Right ventricle myocardium inferior (tissue), 1 donor: ENCODE results near the gene TRIM72. TPM values are rescaled to one million over a fixed set of nuclear protein-coding genes. Genes with fewer than 3 reads are reported as not detected.
A peak's percentile ranks its signal among the peaks of the same experiment; 100 is the strongest.
"Not testable (repeated sequence)": the region's sequence is repeated elsewhere in the genome, so short reads cannot be mapped to it uniquely, and the experiment has no call there.

ENCODE experiments used
- ATAC-seq: fragments of 200-7000 bp; cut with Tn5 transposase; one replicate; pipeline ENCODE4 v1.9.1; 2020; ENCODE audit warnings: mild to moderate bottlenecking, moderate library complexity
- DNase-seq: peaks from one replicate; pipeline ENCODE4 v3.0.0; 2021; ENCODE audit errors: missing footprints
- intact Hi-C: fragments of 100-400 bp; cut with DNase I; formaldehyde crosslinking; loops from one replicate; pipeline ENCODE4 v1.11.0; 2022
- total RNA-seq: library from RNA; stranded (reverse); fragmentation: NEBNext Ultra II Directional; extraction: Animal tissue kit (Norgen Biotek cat#: 25700); gene quantifications from one replicate; pipeline ENCODE4 v1.2.1, GENCODE V29; 2021
- donor health status: DM: no; HTN: yes; CAD: no; lungs with severe emphysema.

Gene TRIM72
- total RNA-seq, 1 donor from 2014 or later = 2.1 TPM

DNA sequence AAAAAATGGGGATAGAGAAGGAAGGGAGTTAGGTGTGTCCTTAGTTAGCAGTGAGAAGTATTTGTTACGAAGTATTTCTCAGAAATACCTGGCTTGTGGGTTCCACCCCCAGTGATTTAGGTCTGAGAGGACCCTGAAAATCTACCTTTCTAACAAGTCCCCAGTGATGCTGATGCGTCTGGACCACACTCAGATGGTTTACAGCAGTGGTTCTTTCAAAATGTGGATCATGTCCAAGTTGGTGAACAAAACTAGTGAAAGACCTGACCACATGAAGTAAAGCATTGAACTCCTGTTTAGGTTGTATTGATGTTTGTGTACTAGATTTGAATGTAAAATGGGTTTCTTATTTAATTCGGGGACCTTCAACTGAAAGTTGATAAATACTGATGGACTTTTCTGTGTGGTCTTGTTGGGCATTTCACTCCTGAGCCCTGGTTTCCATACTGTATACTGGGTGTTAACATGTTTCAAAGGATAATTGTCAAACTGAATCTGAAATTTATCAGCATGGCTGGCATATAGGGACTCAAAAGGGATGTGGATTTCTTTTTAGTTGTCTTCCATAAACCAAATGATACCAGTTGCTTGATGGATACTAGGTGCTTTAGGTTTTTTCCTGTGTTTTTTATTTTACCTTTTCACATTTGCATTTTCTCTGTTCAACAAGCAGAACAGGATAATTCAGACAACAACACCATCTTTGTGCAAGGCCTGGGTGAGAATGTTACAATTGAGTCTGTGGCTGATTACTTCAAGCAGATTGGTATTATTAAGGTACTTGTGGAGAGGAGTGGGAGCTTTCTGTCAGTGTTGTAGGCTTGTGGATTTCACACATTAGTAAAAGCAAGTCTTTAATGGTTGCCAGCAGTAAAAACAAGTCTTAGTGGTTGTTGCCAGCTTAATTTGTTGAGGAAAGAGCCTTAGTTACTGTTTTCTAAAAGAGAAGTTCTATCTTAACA lies 25.2 kb upstream of the TRIM72 start:
- ATAC-seq = no peak
- DNase-seq = no peak
- intact Hi-C loops = loop anchor here (10.0 kb wide), 1 partner anchor 256 kb away; the partner anchor contains the start of gene ZNF843

DNA sequence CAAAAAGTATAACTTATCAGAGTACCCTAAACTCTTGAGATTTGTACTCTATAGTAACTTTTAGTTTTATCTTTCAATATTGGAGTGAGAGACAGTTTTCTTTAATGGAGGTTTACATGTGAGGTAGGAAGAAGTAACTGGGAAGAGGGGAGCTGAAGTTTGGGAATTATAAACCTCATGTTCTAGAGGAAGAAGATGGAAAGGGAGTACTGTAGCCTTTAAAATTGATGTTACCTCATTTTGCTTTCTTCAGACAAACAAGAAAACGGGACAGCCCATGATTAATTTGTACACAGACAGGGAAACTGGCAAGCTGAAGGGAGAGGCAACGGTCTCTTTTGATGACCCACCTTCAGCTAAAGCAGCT lies 24.5 kb upstream of the TRIM72 start:
- DNase-seq = no peak
- intact Hi-C loops = loop anchor here (10.0 kb wide), 1 partner anchor 255 kb away; the partner anchor contains the start of gene ZNF843
- no peak for ATAC-seq

DNA sequence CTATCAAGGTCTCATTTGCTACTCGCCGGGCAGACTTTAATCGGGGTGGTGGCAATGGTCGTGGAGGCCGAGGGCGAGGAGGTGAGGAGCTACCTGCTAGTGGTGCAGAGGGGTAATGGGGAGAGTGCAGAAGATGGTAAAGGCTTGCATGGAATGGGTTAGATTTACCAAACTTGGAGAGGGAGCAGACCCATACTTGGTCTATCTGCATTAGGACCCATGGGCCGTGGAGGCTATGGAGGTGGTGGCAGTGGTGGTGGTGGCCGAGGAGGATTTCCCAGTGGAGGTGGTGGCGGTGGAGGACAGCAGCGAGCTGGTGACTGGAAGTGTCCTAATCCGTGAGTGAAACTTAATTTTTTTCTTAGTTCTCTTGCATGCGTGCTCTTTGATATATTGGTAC lies 23.9 kb upstream of the TRIM72 start:
- ATAC-seq (no peak), DNase-seq (no peak)
- intact Hi-C loops = no loop called here

DNA sequence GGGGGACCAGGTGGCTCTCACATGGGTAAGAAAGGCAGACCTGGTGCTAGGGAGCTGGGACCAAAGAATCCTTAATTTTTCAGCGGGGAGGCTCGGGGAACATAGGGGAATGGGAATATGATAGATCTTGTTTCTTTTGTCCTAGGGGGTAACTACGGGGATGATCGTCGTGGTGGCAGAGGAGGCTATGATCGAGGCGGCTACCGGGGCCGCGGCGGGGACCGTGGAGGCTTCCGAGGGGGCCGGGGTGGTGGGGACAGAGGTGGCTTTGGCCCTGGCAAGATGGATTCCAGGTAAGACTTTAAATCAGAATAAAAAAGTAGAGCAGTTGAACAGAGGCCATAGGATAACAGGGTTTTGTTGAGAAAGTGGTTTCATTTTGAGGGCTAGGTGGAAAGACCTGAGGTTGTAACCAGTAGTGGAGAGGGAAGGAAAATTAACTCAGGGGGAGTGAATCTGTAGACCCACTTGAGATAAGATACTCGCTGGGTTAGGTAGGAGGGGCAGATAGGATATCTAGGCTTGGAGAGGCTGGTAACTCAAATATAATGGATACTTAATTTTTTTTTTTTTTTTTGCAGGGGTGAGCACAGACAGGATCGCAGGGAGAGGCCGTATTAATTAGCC lies 23.0 kb upstream of the TRIM72 start:
- intact Hi-C loops = no loop called here
- ATAC-seq (no peak), DNase-seq (no peak)

DNA sequence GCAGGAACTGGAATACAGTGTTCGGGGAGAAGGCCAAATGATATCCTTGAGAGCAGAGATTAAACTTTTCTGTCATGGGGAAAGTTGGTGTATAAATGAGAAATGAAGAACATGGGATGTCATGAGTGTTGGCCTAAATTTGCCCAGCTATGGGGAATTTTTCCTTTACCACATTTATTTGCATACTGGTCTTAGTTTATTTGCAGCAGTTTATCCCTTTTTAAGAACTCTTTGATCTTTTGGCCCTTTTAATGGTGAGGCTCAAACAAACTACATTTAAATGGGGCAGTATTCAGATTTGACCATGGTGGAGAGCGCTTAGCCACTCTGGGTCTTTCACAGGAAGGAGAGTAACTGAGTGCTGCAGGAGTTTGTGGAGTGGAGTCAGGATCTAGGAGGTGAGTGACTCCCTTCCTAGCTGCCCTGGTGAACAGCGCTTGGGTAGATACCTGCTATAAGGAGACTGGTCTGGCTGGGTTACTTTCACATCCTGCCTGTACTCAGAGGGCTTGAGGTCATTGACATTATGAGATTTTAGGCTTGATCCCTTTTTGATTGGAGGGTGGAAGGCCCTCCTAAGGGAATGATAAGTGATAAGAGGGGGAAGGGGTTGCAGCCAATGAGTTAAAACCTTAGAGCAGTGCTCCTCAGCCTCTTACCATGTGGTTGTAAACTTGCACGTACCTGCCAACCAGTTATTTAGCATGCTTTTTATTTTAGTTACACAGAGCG lies 22.1 kb upstream of the TRIM72 start:
- intact Hi-C loops = no loop called here
- DNase-seq = no peak

DNA sequence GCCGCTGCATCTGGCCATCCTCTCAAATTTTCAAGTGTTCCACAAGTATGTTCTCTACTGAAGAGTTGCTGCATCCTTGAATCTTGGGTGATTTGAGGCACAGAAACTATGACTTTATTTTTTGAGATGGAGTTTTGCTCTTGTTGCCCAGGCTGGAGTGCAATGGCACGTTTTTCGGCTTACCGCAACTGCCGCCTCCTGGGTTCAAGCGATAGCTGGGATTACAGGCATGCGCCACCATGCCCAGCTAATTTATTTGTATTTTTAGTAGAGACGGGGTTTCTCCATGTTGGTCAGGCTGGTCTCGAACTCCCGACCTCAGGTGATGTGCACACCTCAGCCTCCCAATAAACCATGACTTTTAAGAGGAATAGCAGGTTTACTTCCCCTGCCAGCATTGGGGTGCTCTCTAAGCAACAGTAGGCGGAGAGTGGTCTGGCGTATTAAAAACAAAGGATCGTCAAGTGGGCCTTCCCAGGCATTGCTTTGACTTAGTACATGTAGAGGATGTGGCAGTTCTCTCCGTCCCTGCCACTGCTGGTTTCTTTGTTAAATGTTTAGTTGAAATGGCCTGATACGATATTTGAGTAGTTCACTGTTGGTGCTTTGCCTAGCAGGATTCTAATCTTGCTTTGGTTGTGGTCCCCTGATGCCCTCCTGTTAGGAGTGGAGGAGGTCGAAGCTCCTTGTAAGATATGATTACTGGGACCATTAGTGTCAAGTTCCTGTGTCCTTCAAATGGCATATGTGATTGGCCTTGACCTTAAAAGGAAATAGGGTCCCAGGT lies 20.9 kb upstream of the TRIM72 start:
- DNase-seq = no peak
- no peak for ATAC-seq
- intact Hi-C loops = no loop called here

More for the DNA sequence above, 22.1 kb upstream of the TRIM72 start:
- ATAC-seq = no peak

DNA sequence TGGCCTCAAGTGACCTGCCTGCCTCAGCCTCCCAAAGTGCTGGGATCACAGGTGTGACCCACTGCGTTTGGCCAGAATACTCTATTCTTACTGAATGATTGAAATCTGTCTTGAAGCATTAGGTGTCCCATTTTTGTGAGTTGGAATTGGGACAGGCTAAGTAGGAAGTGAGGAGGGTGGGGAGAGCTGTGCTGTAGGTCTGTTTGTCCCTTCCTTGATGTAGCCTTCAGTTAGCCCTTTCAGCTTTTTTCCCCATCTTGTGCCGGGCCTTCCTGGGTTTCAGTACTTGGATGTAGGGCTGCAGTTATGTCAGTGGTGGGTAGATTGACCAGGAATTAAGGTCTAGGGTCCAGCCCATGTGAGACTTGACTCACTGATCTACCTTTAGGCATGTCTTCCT lies 20.0 kb upstream of the TRIM72 start:
- DNase-seq (no peak), ATAC-seq (no peak)
- intact Hi-C loops = no loop called here

DNA sequence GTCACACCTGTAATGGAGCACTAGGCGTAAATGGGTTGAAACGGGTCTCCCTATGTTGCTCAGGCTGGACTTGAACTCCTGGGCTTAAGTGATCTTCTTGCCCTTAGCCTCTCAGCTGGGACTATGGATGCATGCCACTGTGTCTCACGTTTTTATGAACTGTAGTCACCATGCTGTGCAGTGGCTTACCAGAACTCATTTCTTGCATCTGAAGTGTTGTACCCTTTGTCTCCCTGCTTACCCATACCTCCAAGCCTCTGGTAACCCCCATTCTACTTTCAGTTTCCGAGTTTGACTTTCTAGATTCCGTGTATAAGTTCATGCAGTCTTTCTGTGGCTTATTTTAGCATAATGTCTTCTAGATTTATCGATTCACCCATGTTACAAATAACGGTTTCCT lies 19.0 kb upstream of the TRIM72 start:
- ATAC-seq (no peak), DNase-seq (no peak)
- intact Hi-C loops = no loop called here

DNA sequence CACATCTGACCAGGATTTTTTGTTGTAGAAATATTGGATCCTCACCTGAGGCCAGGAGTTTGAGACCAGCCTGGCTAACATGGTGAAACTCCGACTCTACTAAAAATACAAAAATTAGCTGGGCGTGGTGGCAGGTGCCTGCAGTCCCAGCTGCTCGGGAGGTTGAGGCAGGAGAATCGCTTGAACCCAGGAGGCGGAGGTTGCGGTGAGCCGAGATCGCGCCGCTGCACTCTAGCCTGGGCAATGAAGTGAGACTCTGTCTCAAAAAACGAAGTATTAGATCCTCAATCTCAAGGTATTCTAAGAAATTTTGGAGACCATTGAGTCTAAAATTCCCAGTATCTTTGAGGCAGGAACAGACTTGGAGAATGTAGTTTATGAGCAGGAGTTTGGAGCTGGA lies 18.1 kb upstream of the TRIM72 start:
- intact Hi-C loops, DNase-seq, ATAC-seq: not testable (repeated sequence)

DNA sequence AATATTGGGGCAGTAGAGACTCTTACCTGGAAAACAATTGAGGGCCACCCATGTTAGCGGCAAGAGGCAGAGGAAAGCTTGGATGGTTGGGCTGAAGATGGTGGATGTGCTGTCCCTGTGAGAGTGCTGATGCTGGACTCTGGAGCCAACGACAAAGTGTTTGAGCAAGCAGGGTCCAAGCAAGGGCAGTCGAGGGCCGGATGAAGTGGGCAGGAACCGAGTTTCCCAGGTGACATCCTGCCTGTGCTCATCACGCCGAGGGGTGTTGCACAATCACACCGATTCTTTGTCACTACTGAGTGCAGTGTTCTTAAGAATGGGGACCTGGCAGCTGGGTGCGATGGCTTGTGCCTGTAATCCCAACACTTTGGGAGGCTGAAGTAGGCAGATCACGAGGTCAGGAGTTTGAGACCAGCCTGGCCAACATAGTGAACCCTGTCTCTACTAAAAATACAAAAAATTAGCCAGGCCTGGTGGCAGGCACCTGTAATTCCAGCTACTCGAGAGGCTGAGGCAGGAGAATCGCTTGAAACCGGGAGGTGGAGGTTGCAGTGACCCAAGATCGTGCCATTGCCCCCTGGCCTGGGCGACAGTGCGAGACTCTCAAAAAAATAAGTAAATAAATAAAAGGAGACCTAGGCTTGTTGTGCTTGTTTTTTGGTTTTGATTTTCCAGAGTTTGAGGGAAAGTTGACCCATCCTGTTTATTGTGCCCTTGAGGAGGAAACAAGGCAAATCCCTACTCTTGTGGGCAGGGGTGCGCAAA lies 17.4 kb upstream of the TRIM72 start:
- intact Hi-C loops = no loop called here
- DNase-seq (no peak), ATAC-seq (no peak)

DNA sequence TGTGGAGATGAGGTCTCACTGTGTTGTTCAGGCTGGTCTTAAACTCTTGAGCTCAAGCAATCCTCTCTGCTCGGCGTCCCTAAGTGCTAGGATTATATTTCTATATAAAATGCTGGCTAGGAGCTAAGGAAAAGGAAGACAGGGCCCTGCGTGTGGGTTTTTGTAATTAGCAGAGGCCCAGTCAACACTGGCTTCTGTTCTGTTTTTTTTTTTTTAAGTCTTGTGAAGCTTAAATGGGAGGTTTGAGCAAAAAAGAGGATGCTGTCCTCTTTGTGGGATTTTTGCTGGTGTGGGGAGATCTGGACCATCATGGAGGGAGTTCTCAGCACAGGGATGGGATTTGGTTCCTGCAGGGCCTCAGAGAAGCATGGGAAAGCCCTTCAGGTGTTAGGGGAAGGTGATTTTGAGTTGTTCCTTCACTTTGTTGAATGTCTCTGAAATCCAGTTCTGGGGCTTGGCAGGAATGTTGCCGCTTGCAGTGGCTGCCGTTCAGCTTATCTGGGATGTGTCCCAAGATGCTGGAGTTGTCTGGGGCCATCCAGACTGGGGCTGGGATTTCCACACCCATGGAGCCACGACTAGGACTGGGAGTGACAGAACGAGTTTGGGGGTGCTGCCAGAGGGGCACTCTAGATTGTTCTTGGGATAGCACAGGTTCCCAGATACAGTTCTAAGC lies 15.6 kb upstream of the TRIM72 start:
- intact Hi-C loops = no loop called here
- ATAC-seq = no peak

DNA sequence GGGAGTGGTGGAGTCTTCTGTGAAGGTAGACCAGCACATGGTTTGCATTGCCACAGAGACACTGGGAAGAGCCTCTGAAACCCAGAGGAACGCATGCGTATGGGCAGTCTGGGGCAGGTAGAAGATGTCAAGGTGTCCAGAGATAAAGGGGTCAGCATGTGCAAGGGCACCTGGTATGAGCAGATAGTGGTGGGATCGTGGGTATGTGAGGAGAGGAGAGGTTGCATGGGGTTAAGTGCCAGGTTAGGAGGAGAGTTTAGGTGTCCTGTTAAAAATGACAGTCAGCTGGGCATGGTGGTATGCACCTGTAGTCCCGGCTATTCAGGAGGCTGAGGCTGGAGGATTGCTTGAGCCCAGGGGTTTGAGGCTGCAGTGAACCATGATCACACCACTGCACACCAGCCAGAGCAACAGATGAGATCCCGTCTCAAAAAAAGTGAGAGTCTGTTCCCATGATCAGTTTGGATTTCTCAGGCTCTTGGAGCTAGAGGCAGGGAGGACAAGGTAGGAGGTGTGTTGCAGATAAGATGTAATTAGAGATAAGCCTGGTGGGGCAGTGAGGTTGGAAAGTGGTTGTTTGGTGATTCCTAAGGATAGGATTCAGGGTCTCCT lies 14.4 kb upstream of the TRIM72 start:
- intact Hi-C loops = no loop called here
- DNase-seq (no peak), ATAC-seq (no peak)

More for the DNA sequence above, 15.6 kb upstream of the TRIM72 start:
- DNase-seq = no peak

DNA sequence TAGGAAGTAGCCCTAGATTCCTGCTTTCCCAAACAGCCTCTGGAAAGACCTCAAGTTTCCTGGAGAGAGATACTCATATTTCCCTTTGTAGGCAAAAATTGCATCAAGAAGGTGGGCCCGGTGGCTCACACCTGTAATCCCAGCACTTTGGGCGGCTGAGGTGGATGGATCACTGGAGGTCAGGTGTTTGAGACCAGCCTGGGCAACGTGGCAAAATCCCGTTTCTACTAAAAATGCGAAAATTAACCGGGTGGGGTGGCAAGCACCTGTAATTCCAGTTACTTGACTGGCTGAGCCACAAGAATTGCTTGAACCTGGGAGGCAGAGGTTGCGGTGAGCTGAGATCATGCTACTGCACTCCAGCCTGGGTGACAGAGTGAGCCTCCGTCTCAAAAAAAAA lies 13.8 kb upstream of the TRIM72 start:
- DNase-seq, intact Hi-C loops, ATAC-seq: not testable (repeated sequence)

DNA sequence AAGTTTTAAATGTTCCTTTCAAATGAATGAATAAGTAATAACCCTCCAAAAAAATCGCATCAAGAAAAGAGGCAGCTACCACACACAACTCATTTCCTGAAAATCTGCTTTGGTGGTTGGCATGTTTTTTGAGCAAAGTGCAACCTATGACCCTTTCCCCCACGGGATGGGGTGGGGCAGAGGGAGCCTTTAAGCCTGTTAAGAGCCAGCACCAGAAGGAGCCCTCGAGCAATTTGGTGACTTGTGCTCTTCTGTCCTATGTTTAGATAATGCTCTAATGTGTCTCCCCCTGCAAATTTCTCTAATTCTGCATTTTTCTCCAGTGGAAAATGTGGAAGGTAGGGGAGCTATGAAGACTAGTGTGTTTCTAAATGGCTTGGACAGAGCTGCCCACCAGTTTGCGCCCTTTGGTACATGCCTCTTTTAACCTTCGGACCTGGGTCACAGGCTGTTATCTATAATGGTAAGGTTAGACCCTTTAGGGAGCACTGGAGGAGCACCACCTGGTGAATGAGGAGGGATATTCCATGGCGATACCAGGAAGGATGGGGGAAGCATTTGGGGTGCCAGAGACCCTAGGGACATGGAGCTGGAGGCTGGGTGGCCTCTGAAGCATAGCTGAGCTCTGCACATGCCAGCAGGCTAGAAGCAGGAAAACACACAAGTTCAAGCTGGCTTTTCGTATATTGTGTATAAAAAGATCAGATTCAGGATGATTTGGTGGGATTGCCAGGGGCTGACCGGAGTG lies 12.9 kb upstream of the TRIM72 start:
- ATAC-seq = no peak
- no peak for DNase-seq
- intact Hi-C loops = no loop called here

DNA sequence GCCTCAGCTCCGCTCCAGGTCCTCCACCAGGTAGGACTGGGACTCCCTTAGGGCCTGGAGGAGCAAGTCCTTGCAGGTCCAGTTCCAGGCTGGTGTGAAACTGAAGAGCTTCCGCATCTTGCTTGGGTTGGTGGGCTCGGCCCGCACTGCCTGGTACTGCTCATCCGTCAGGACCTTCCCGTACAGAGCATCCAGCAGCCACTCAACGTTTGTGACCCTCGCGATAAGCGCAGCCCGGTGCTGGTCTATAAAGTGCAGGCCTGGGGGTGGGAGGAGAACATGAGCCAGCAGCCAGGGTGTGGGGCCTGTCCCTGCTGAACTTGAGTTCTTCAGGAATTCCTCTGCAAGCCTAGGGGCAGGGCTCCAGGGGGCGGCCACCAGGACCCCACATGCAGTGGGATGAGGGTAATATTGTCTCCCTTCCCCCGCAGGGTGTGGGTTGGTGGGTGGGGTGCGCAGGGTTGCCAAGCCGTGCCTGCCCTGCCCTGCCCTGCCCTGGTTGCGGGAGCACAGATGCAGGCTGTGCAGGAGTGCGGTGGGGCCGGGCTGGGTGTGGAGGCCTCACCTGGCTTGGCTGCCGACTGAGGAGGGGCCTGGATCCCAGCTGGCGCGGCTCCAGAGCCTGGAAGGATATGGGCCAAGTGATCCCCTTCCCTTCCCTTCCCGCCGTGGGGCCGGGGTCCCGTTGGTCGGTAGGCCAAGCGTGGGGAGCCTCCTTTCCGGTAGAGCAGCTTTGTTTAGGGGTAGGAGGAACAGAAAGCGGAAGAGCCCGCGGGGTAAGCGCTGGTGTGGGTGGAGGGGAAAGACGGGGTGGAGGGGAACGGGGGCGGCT lies 12.1 kb upstream of the TRIM72 start:
- ATAC-seq (peak; percentile 69), DNase-seq (peak; percentile 76)
- intact Hi-C loops = no loop called here
